Stomach (tissue), 9 donors: ENCODE measurements around the gene SLC13A3. TPM values are rescaled to one million over a fixed set of nuclear protein-coding genes. Genes with fewer than 3 reads are reported as not detected.

Experiments used
- DNase-seq, 2 donors: peaks; one replicate each; pipeline versions ENCODE4 v3.0.0 to v3.0.0-alpha.2; 2013 to 2019
- H3K27ac ChIP-seq, 5 donors: fragments of 200-600 bp in 4 of 5; sonication (generic) in 4 of 5; one replicate each; pipeline ENCODE4 v1.5.1; 2013 to 2019; ENCODE audit warnings: mild to moderate bottlenecking in 1 of 5, moderate library complexity in 1 of 5
- H3K27me3 ChIP-seq, 3 donors: fragments of 200-600 bp; sonication (generic); one replicate each; pipeline ENCODE4 v1.5.1; 2017 to 2019; ENCODE audit warnings: mixed run types in 1 of 3
- H3K36me3 ChIP-seq, 4 donors: fragments of 200-600 bp; sonication (generic); 1 replicate in 3 of 4; 2 replicates in 1 of 4; pipeline ENCODE4 v1.5.1; 2016 to 2019
- H3K4me1 ChIP-seq, 4 donors: fragments of 200-600 bp; sonication (generic); one replicate each; pipeline ENCODE4 v1.5.1; 2016 to 2019
- H3K4me3 ChIP-seq, 4 donors: fragments of 200-600 bp; sonication (generic) in 3 of 4; one replicate each; pipeline ENCODE4 v1.5.1; 2016 to 2019; ENCODE audit warnings: mild to moderate bottlenecking in 1 of 4
- H3K9me3 ChIP-seq, 4 donors: fragments of 200-600 bp; sonication (generic); one replicate each; pipeline ENCODE4 v1.5.1; 2016 to 2019
- CTCF ChIP-seq, 7 experiments: fragments of 450-650 bp in 4 of 7; fragments of 200-600 bp in 3 of 7; sonication (generic) in 3 of 7; IDR thresholded peaks; one replicate each; pipeline ENCODE4 v1.5.1; 2016 to 2019; ENCODE audit warnings: antibody characterized with exemption in 7 of 7, control low read depth in 2 of 7, mild to moderate bottlenecking in 1 of 7
- EP300 ChIP-seq: sonication (generic); formaldehyde crosslinking; IDR thresholded peaks from one replicate; pipeline ENCODE4 v1.6.1; 2017; ENCODE audit warnings: antibody characterized with exemption
- POLR2A ChIP-seq, 4 donors: fragments of 450-650 bp; IDR thresholded peaks; one replicate each; pipeline ENCODE4 v1.6.1; 2016; ENCODE audit warnings: antibody characterized with exemption in 4 of 4, control low read depth in 2 of 4, mild to moderate bottlenecking in 1 of 4, moderate library complexity in 1 of 4
- POLR2AphosphoS5 ChIP-seq, 3 donors: sonication (generic); formaldehyde crosslinking; IDR thresholded peaks; one replicate each; pipeline ENCODE4 v1.6.1; 2016; ENCODE audit warnings: antibody characterized with exemption in 3 of 3
- WGBS, 5 donors: extraction: QIAGEN DNeasy Blood & Tissue Kit in 3 of 5; methylation state at CpG; one replicate each; pipeline versions ENCODE4 v1.1.5 to v1.1.7; 2013 to 2018; 5-methylcytosine and 5-hydroxymethylcytosine counted together
- intact Hi-C: fragments of 100-400 bp; cut with DNase I; formaldehyde crosslinking; loops from one replicate; pipeline ENCODE4 v1.15.1; 2023; ENCODE audit warnings: low total_unique reads
- polyA plus RNA-seq, 3 donors: library from polyadenylated mRNA; stranded (reverse); fragments of 200-250 nt; gene quantifications; one replicate each; pipeline ENCODE4 v1.2.3, GENCODE V29; 2013
- total RNA-seq, 5 donors: library from RNA; depleted of rRNA; stranded (reverse); fragments of >200 nt; gene quantifications; one replicate each; pipeline versions ENCODE4 v1.1.0 to v1.2.3, GENCODE V29; 2014 to 2016
- donor health status: healthy with polysubstance abuse.
- donor health status: Bipolar disorder and iron deficiency.
- donor health status: healthy.

SLC13A3 gene
- total and polyA plus RNA-seq, 8 donors: 0.61 to 6.6 (median 1.4) TPM; not detected in 2

GRCh38 chr20:46545827-46546138 lies 105.5 kb downstream of the SLC13A3 start:
- TF ChIP-seq POLR2AphosphoS5 (IDR thresholded peaks at IDR 0.05) (no peak), CTCF (IDR thresholded peaks at IDR 0.05) (no peak), POLR2A (IDR thresholded peaks at IDR 0.05) (no peak), EP300 (no peak)
- WGBS, 5 donors: 88 to 96% (median 92%) methylated on average over 7 to 9 of the region's 9 CpGs
- Histone ChIP-seq H3K27me3 (peaks cover 0 to 56% (median 5%) of the 10 kb centered on the region in 3 donors), H3K27ac (no peak overlapping the region), H3K4me3 (no peak overlapping the region), H3K4me1 (peaks cover 0 to 4% (median 0%) of the 10 kb centered on the region in 4 donors), H3K9me3 (no peaks in the 10 kb centered on the region), H3K36me3 (no peaks in the 10 kb centered on the region)
- DNase-seq: no peak
- intact Hi-C loops: no loop called here

GRCh38 chr20:46545077-46545826 lies 106.0 kb downstream of the SLC13A3 start:
- Histone ChIP-seq H3K27me3 (peaks cover 0 to 51% (median 5%) of the 10 kb centered on the region in 3 donors), H3K36me3 (no peaks in the 10 kb centered on the region), H3K4me1 (peaks cover 0 to 4% (median 0%) of the 10 kb centered on the region in 4 donors), H3K9me3 (no peaks in the 10 kb centered on the region), H3K27ac (no peak overlapping the region), H3K4me3 (no peak overlapping the region)
- intact Hi-C loops: no loop called here
- 74 to 84% (median 80%) methylated on average over 12 to 14 of the region's 14 CpGs for WGBS, 5 donors
- no peak for TF ChIP-seq CTCF (IDR thresholded peaks at IDR 0.05)
- no peak for TF ChIP-seq POLR2AphosphoS5 (IDR thresholded peaks at IDR 0.05)
- TF ChIP-seq EP300: no peak
- no peak for TF ChIP-seq POLR2A (IDR thresholded peaks at IDR 0.05)
- no peak for DNase-seq

GRCh38 chr20:46544576-46544975 lies 106.7 kb downstream of the SLC13A3 start:
- whole genome bisulfite sequencing, 5 donors: 76 to 87% (median 84%) methylated on average over 3 of the region's 3 CpGs
- H3K9me3 ChIP-seq: no peaks in the 10 kb centered on the region
- no peak for TF ChIP-seq EP300
- TF ChIP-seq POLR2A (IDR thresholded peaks at IDR 0.05): no peak
- no peak for TF ChIP-seq CTCF (IDR thresholded peaks at IDR 0.05)
- TF ChIP-seq POLR2AphosphoS5 (IDR thresholded peaks at IDR 0.05): no peak
- DNase-seq: no peak
- no peak overlapping the region for H3K4me3 ChIP-seq
- H3K27me3 ChIP-seq: peaks cover 0 to 51% (median 5%) of the 10 kb centered on the region in 3 donors
- no peak overlapping the region for H3K27ac ChIP-seq
- intact Hi-C loops: no loop called here
- H3K4me1 ChIP-seq: peaks cover 0 to 4% (median 0%) of the 10 kb centered on the region in 4 donors
- no peaks in the 10 kb centered on the region for H3K36me3 ChIP-seq

GRCh38 chr20:46543959-46544358 lies 107.3 kb downstream of the SLC13A3 start:
- Histone ChIP-seq H3K4me1 (peaks cover 0 to 4% (median 0%) of the 10 kb centered on the region in 4 donors), H3K9me3 (no peaks in the 10 kb centered on the region), H3K4me3 (no peak overlapping the region), H3K27ac (no peak overlapping the region), H3K27me3 (peaks cover 0 to 52% (median 5%) of the 10 kb centered on the region in 3 donors), H3K36me3 (no peaks in the 10 kb centered on the region)
- DNase-seq: no peak
- intact Hi-C loops: no loop called here
- 20 to 25% (median 21%) methylated on average over 1 of the region's 1 CpG for WGBS, 5 donors
- TF ChIP-seq EP300: no peak
- TF ChIP-seq POLR2A (IDR thresholded peaks at IDR 0.05): no peak
- no peak for TF ChIP-seq CTCF (IDR thresholded peaks at IDR 0.05)
- no peak for TF ChIP-seq POLR2AphosphoS5 (IDR thresholded peaks at IDR 0.05)
